H9 (cell line): Measurements from ENCODE around the gene NOG. TPM values are rescaled to one million over a fixed set of nuclear protein-coding genes. Genes with fewer than 3 reads are reported as not detected.

Source experiments
- DNase-seq: peaks from one replicate; pipeline ENCODE4 v3.0.0-alpha.2; 2017
- H2AFZ ChIP-seq: one replicate; pipeline ENCODE4 v1.6.1; 2013; ENCODE audit warnings: mild to moderate bottlenecking, low read length, control low read depth, moderate library complexity
- H2AK5ac ChIP-seq: 2 replicates; pipeline ENCODE4 v1.6.1; 2013; ENCODE audit warnings: low read length, control low read depth, mixed read lengths; ENCODE audit not compliant: insufficient read length
- H2BK120ac ChIP-seq: one replicate; pipeline ENCODE4 v1.6.1; 2013; ENCODE audit warnings: low read depth, mild to moderate bottlenecking, low read length, control low read depth, inconsistent platforms; ENCODE audit not compliant: poor library complexity, severe bottlenecking
- H2BK12ac ChIP-seq: 2 replicates; pipeline ENCODE4 v1.6.1; 2013; ENCODE audit warnings: low read length, control low read depth, mixed read lengths, low read depth; ENCODE audit not compliant: insufficient read length
- H2BK15ac ChIP-seq: 2 replicates; pipeline ENCODE4 v1.6.1; 2013; ENCODE audit warnings: low read depth, low read length, control low read depth
- H2BK20ac ChIP-seq: one replicate; pipeline ENCODE4 v1.6.1; 2013; ENCODE audit warnings: low read depth, mild to moderate bottlenecking, low read length, control low read depth, inconsistent platforms; ENCODE audit not compliant: poor library complexity, severe bottlenecking
- H2BK5ac ChIP-seq: 2 replicates; pipeline ENCODE4 v1.6.1; 2013; ENCODE audit warnings: low read length, control low read depth, mixed read lengths; ENCODE audit not compliant: insufficient read length
- H3K14ac ChIP-seq: 2 replicates; pipeline ENCODE4 v1.6.1; 2013; ENCODE audit warnings: low read length, control low read depth; ENCODE audit not compliant: insufficient read depth
- H3K18ac ChIP-seq: 2 replicates; pipeline ENCODE4 v1.6.1; 2013; ENCODE audit warnings: low read depth, mild to moderate bottlenecking, mixed read lengths, low read length, control low read depth; ENCODE audit not compliant: insufficient read length
- H3K23ac ChIP-seq: 2 replicates; pipeline ENCODE4 v1.6.1; 2013; ENCODE audit warnings: low read length, control low read depth, mixed read lengths, low read depth; ENCODE audit not compliant: insufficient read length
- H3K23me2 ChIP-seq: 2 replicates; pipeline ENCODE4 v1.6.1; 2013; ENCODE audit warnings: low read depth, mild to moderate bottlenecking, mixed read lengths, low read length, control low read depth; ENCODE audit not compliant: insufficient read length, poor library complexity, severe bottlenecking
- H3K27ac ChIP-seq: 2 replicates; pipeline ENCODE4 v1.5.1; 2013; ENCODE audit warnings: low read length, control low read depth, mixed read lengths, low read depth; ENCODE audit not compliant: insufficient read length
- H3K27me3 ChIP-seq: 2 replicates; pipeline ENCODE4 v1.6.1; 2013; ENCODE audit warnings: low read length, control low read depth, inconsistent platforms; ENCODE audit not compliant: insufficient read depth
- H3K4ac ChIP-seq: 2 replicates; pipeline ENCODE4 v1.6.1; 2013; ENCODE audit warnings: low read depth, mild to moderate bottlenecking, control low read depth, inconsistent platforms, low read length, moderate library complexity
- H3K4me1 ChIP-seq: 2 replicates; pipeline ENCODE4 v1.6.1; 2013; ENCODE audit warnings: low read length, control low read depth, inconsistent platforms; ENCODE audit not compliant: insufficient read depth
- H3K4me2 ChIP-seq: 2 replicates; pipeline ENCODE4 v1.6.1; 2013; ENCODE audit warnings: low read length, control low read depth, mixed read lengths; ENCODE audit not compliant: insufficient read length, insufficient read depth
- H3K56ac ChIP-seq: 2 replicates; pipeline ENCODE4 v1.6.1; 2013; ENCODE audit warnings: low read depth, mild to moderate bottlenecking, mixed read lengths, low read length, control low read depth; ENCODE audit not compliant: insufficient read length
- H3K79me1 ChIP-seq: 2 replicates; pipeline ENCODE4 v1.6.1; 2013; ENCODE audit warnings: low read depth, mild to moderate bottlenecking, moderate library complexity, low read length, control low read depth, inconsistent platforms; ENCODE audit not compliant: insufficient read depth, poor library complexity, severe bottlenecking
- H3K79me2 ChIP-seq: 2 replicates; pipeline ENCODE4 v1.6.1; 2013; ENCODE audit warnings: low read length, control low read depth, inconsistent platforms; ENCODE audit not compliant: insufficient read depth
- H3K9ac ChIP-seq: 2 replicates; pipeline ENCODE4 v1.6.1; 2013; ENCODE audit warnings: low read length, control low read depth, mixed read lengths; ENCODE audit not compliant: insufficient read length; ENCODE audit errors: extremely low read depth
- H3K9me3 ChIP-seq: one replicate; pipeline ENCODE4 v1.6.1; 2013; ENCODE audit warnings: low read depth, low read length, inconsistent platforms; ENCODE audit not compliant: control insufficient read depth
- H3T11ph ChIP-seq: one replicate; pipeline ENCODE4 v1.6.1; 2013; ENCODE audit warnings: mild to moderate bottlenecking, low read length, control low read depth, inconsistent platforms
- H4K20me1 ChIP-seq: one replicate; pipeline ENCODE4 v1.6.1; 2013; ENCODE audit not compliant: control insufficient read depth, insufficient read length, insufficient read depth
- H4K5ac ChIP-seq: 2 replicates; pipeline ENCODE4 v1.6.1; 2013; ENCODE audit warnings: low read depth, mild to moderate bottlenecking, mixed read lengths, low read length, control low read depth; ENCODE audit not compliant: insufficient read length
- H4K8ac ChIP-seq: replicated peaks from 2 replicates; pipeline ENCODE4 v1.6.1; 2013; ENCODE audit warnings: low read length, control low read depth, mixed read lengths, low read depth; ENCODE audit not compliant: insufficient read length
- H4K91ac ChIP-seq: 2 replicates; pipeline ENCODE4 v1.6.1; 2013; ENCODE audit warnings: low read depth, mild to moderate bottlenecking, moderate library complexity, mixed read lengths, low read length, control low read depth; ENCODE audit not compliant: insufficient read length
- H3K27ac Mint-ChIP-seq, 3 experiments: 2 replicates in 2 of 3; 3 replicates in 1 of 3; pipeline ENCODE4 v1.8.0; 2020 to 2021; ENCODE audit warnings: mixed read lengths in 3 of 3, mild to moderate bottlenecking in 1 of 3, moderate library complexity in 1 of 3
- H3K27me3 Mint-ChIP-seq: 2 replicates; pipeline ENCODE4 v1.8.0; 2021; ENCODE audit warnings: low read depth, mild to moderate bottlenecking, moderate library complexity, mixed read lengths
- H3K36me3 Mint-ChIP-seq, 3 experiments: 2 replicates in 2 of 3; 3 replicates in 1 of 3; pipeline ENCODE4 v1.8.0; 2020 to 2021; ENCODE audit warnings: low read depth in 3 of 3, mixed read lengths in 3 of 3; ENCODE audit not compliant: insufficient read depth in 1 of 3
- H3K4me1 Mint-ChIP-seq, 2 experiments: 2 replicates each; pipeline ENCODE4 v1.8.0; 2020; ENCODE audit warnings: mixed read lengths in 2 of 2
- H3K4me3 Mint-ChIP-seq, 2 experiments: 2 replicates in 1 of 2; 3 replicates in 1 of 2; pipeline ENCODE4 v1.8.0; 2020 to 2021; ENCODE audit warnings: mild to moderate bottlenecking in 2 of 2, mixed read lengths in 2 of 2, moderate library complexity in 1 of 2
- H3K9me3 Mint-ChIP-seq, 2 experiments: 2 replicates in 1 of 2; 3 replicates in 1 of 2; pipeline ENCODE4 v1.8.0; 2020; ENCODE audit warnings: mild to moderate bottlenecking in 2 of 2, mixed read lengths in 2 of 2, moderate library complexity in 1 of 2
- CTCF ChIP-seq: fragments of 200-600 bp; sonication (generic); conservative IDR thresholded peaks from 3 replicates; pipeline ENCODE4 v1.8.0; 2021; ENCODE audit warnings: antibody characterized with exemption, mild to moderate bottlenecking
- WGBS: extraction: QIAGEN DNeasy Blood & Tissue Kit; methylation state at CpG from one replicate; pipeline ENCODE4 v1.1.7; 2013; ENCODE audit warnings: missing lambda C conversion rate, low lambda C conversion rate, mixed read lengths; ENCODE audit not compliant: insufficient read length; ENCODE audit errors: extremely low coverage; 5-methylcytosine and 5-hydroxymethylcytosine counted together
- total RNA-seq: library from RNA; stranded (reverse); gene quantifications from 2 replicates; pipeline ENCODE4 v1.2.1, GENCODE V29; 2021

Gene NOG
- total RNA-seq, 1 experiment from 2014 or later, result not detected

GRCh38 chr17:56558088-56558487, 35.4 kb upstream of the NOG start:
- Histone ChIP-seq H4K5ac (no peak overlapping the region), H3K18ac (no peak overlapping the region), H3K9ac (no peak overlapping the region), H3K14ac (no peak overlapping the region; the same call in 1 of the 2 replicates), H2BK5ac (no peak overlapping the region), H3K23me2 (no peaks in the 10 kb centered on the region), H3T11ph (no peak overlapping the region), H3K4ac (no peak overlapping the region), H3K79me1 (no peaks in the 10 kb centered on the region), H3K23ac (no peak overlapping the region), H2BK12ac (no peak overlapping the region), H2AK5ac (no peak overlapping the region), H2BK15ac (no peak overlapping the region), H4K8ac (no peak overlapping the region), H2BK120ac (no peak overlapping the region), H3K56ac (no peak overlapping the region), H2BK20ac (no peak overlapping the region), H3K27me3 (no peaks in the 10 kb centered on the region), H3K9me3 (no peaks in the 10 kb centered on the region), H4K20me1 (no peaks in the 10 kb centered on the region), H3K4me2 (no peak overlapping the region), H3K27ac (no peak overlapping the region), H3K79me2 (no peaks in the 10 kb centered on the region), H3K4me1 (no peaks in the 10 kb centered on the region), H2AFZ (no peak overlapping the region), H4K91ac (no peak overlapping the region)
- Mint-ChIP-seq H3K9me3 (no peaks in the 10 kb centered on the region; a peak in 1 of 5 replicates), H3K4me1 (peaks cover 0 to 6% of the 10 kb centered on the region in 2 experiments; a peak in 1 of 4 replicates), H3K27me3 (no peaks in the 10 kb centered on the region), H3K36me3 (no peaks in the 10 kb centered on the region; a peak in 1 of 7 replicates), H3K27ac (no peak overlapping the region), H3K4me3 (no peak overlapping the region)
- no CpG with 5 or more reads among the region's 7 CpGs for WGBS
- DNase-seq, result no peak
- no peak for TF ChIP-seq CTCF
